ENCODE results near the gene PMM1.

GRCh38 chr22:41568811-41569210 is 20.8 kb downstream of the PMM1 start:
- TF ChIP-seq POLR2A (IDR thresholded peaks at IDR 0.05) (no peak), CTCF (IDR thresholded peaks at IDR 0.05) (no peak), EP300 (IDR thresholded peaks at IDR 0.05) (no peak)
